ENCODE data around the gene SS18.

Gene SS18

GRCh38 chr18:25992566-25992965 is 97.8 kb downstream of the SS18 start:
- DNase-seq = no peak

- DNase-seq = no peak
Observed at GRCh38 chr18:25990473-25990872, 99.9 kb downstream of the SS18 start.

- DNase-seq = no peak
Observed at GRCh38 chr18:25985707-25986394, 104.6 kb downstream of the SS18 start.

DNA sequence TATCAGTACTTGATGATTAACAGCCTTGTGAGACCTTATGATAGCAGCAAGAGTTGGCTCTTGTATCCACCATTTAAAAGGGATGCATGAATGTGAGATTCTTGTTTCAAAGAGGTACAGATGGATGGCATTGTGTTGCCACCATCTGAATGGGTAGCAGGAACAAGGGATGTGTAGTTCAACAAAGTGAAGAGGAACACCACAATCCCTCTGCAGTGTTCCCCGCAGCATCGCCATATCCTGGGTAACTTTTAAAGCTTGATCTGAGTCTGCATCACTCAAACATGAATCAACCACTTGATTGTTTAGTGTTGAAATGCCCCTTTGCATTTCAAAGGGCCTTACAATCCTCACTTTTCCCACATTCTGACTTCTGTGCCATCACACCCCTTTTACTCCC is 106.7 kb downstream of the SS18 start:
- no peak for DNase-seq

DNA sequence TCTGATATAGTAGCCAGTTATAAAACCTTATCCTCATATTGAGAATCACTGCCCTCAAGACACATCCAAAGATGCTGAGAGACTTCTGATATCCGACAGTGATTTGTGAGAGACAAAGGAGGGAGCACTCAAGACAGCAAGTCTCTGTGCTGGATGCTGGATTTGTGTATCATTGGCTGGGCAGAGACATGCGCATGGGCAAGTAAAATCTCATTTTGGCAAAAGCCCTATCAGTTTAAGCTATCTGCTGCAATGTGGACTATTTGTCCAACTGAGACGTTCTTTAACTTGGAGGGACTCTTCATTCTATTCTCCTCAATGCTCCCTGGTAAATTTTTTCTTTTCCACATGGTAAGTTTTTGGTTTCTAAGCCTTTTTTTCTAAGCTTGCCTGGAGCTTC is 107.5 kb downstream of the SS18 start:
- no peak for DNase-seq

DNA sequence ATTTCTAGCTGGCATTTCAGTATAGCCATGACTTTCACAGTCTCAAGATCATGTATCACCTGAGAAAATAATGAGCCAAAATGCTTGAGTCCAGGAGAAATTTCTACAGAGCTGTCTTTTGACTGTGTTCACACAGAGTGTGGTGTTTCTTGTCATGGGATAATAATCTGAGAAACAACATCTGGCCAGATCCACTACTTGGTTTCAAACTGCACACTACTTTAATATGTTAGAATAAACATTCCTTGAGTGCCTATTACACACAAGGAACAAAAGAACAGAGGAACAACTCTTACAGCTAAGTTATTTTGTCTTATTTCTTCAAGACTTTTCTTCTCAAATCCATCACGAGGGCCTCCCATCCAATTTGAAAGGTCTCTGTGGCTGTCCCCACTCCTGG is 108.3 kb downstream of the SS18 start:
- no peak for DNase-seq

- DNase-seq = no peak
Observed at GRCh38 chr18:25979369-25980040, 110.9 kb downstream of the SS18 start.

- DNase-seq = no peak
Observed at GRCh38 chr18:25976554-25976953, 113.9 kb downstream of the SS18 start.

DNA sequence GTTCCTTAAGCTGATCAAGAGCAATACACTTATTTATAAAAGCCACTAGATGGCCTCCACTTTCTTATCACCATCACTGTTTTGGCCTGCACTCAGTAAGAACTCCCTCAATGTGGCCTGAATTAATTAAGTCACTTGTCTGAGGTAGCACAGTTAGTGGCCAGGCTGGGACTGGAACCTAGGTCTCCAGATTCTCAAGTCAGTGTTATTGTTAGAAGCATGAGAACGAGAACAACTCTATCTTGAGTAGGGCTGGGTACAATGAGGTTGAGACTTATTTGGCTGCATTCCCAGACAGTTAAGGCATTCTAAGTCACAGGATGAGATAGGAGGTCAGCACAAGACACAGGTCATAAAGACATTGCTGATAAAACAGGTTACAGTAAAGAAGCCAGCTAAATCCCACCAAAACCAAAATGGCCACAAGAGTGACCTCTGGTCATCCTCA is 115.8 kb downstream of the SS18 start:
- DNase-seq = no peak

Data from activated effector memory CD4-positive, alpha-beta T cell treated with anti-CD3 and anti-CD28 coated beads, Interleukin-2, amount 50 U/mL, for 16 hours (primary cell).